ENCODE measurements around the gene RNF220.

DNA sequence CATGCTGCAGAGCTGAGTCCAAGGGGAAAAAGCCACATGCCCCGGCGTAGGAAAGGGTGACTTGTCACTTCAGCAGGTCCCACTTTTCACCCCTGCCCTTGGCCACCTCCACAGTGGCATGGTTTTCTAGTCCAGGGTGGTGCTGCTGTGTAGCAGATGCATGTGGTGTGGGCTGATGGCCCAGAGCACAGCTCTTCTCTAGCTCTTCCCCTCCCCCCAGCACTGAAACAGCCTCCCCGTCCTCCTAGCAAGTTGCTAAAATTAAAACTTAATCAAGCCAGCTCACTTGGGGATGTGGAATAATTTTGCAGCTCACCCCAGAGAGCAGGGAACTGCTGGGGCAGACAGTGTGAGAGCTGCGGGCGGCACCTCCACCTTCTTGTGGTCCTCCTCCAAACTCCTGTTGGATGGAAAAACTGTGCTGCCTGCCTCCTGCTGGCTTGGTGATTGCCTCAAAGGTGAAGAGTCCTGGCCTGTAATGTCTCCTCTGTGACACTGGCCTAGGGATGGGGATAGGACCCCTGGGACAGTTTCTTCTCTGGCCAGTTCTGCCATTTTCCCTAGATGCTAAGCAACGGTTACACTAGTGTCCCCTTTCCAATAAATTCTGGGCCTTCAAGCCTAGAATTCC lies 91.6 kb downstream of the RNF220 start:
- TF ChIP-seq EP300 (IDR thresholded peaks at IDR 0.05) = no peak
- TF ChIP-seq, protein P1, sequence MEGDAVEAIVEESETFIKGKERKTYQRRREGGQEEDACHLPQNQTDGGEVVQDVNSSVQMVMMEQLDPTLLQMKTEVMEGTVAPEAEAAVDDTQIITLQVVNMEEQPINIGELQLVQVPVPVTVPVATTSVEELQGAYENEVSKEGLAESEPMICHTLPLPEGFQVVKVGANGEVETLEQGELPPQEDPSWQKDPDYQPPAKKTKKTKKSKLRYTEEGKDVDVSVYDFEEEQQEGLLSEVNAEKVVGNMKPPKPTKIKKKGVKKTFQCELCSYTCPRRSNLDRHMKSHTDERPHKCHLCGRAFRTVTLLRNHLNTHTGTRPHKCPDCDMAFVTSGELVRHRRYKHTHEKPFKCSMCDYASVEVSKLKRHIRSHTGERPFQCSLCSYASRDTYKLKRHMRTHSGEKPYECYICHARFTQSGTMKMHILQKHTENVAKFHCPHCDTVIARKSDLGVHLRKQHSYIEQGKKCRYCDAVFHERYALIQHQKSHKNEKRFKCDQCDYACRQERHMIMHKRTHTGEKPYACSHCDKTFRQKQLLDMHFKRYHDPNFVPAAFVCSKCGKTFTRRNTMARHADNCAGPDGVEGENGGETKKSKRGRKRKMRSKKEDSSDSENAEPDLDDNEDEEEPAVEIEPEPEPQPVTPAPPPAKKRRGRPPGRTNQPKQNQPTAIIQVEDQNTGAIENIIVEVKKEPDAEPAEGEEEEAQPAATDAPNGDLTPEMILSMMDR (IDR thresholded peaks at IDR 0.05) = no peak
- TF ChIP-seq POLR2AphosphoS5 (IDR thresholded peaks at IDR 0.05) = no peak
- TF ChIP-seq POLR2A (IDR thresholded peaks at IDR 0.05) = no peak
